ENCODE measurements around the gene JADE1. TPM values are rescaled to one million over a fixed set of nuclear protein-coding genes. Genes with fewer than 3 reads are reported as not detected.

Gene JADE1
- polyA plus RNA-seq, 2 of the 4 experiments (the other 2 are of a cell fraction) = 23.7 to 54.6 TPM

DNA sequence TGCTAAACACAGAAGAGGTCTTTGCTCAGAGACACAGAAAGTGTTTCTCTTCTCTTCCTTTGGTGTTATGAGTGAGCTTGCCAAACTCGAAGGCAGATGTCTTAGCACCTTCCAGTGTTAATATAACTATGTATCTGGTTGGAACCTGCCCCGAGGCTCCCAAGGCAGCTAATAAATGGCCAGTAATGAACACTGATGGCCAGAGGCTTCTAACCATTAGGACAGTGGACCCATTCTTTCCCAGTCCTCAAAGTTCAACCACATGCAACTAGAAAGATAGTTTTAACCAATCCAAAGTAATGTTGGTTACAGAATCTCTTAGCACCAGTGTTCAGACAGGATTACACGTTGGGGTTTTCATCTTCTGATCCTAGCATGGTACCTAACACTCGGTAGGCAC, 42.7 kb upstream of the JADE1 start:
- DNase-seq (ENCODE audit: low read depth in 1 of 2, low spot score in 1 of 2) (no peak), FAIRE-seq (no peak), ATAC-seq (no peak)
- CTCF ChIA-PET = no interaction called here
- Histone ChIP-seq H3K9me3 (no peaks in the 10 kb centered on the region), H3K4me2 (no peak overlapping the region), H3K4me3 (no peak overlapping the region), H3K27ac (no peak overlapping the region), H3K4me1 (no peaks in the 10 kb centered on the region)
- WGBS (ENCODE audit: missing lambda C conversion rate) = 65% methylated on average over 4 of the region's 4 CpGs
- TF ChIP-seq, protein P1, sequence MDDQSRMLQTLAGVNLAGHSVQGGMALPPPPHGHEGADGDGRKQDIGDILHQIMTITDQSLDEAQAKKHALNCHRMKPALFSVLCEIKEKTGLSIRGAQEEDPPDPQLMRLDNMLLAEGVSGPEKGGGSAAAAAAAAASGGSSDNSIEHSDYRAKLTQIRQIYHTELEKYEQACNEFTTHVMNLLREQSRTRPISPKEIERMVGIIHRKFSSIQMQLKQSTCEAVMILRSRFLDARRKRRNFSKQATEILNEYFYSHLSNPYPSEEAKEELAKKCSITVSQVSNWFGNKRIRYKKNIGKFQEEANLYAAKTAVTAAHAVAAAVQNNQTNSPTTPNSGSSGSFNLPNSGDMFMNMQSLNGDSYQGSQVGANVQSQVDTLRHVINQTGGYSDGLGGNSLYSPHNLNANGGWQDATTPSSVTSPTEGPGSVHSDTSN (IDR thresholded peaks at IDR 0.05) = no peak
- TF ChIP-seq CHD2 (IDR thresholded peaks at IDR 0.05; ENCODE audit: low read length, partially characterized antibody) (no peak), BHLHE40 (IDR thresholded peaks at IDR 0.05; ENCODE audit: low read depth, low read length) (no peak), ESRRA (IDR thresholded peaks at IDR 0.05; ENCODE audit: borderline replicate concordance, low read length) (no peak), CBX8 (IDR thresholded peaks at IDR 0.05) (no peak), RNF2 (IDR thresholded peaks at IDR 0.05; ENCODE audit: borderline replicate concordance, low read depth) (no peak), SMC3 (IDR thresholded peaks at IDR 0.05) (no peak), TFCP2L1 (CRISPR knock-in tag; IDR thresholded peaks at IDR 0.05) (no peak), POLR2A (IDR thresholded peaks at IDR 0.05; ENCODE audit: low read length) (no peak), PHF8 (IDR thresholded peaks at IDR 0.05; ENCODE audit: borderline replicate concordance, low read depth) (no peak), EHMT2 (IDR thresholded peaks at IDR 0.05; ENCODE audit: low read depth) (no peak), EHF (CRISPR knock-in tag; IDR thresholded peaks at IDR 0.05) (no peak), ATOH8 (CRISPR knock-in tag; IDR thresholded peaks at IDR 0.05; ENCODE audit: low read depth) (no peak), ZNF302 (CRISPR knock-in tag; IDR thresholded peaks at IDR 0.05) (no peak), NPAS2 (CRISPR knock-in tag; IDR thresholded peaks at IDR 0.05; ENCODE audit: borderline replicate concordance) (no peak), FOSL2 (IDR thresholded peaks at IDR 0.05) (no peak), FOSL2 (CRISPR knock-in tag; IDR thresholded peaks at IDR 0.05) (no peak), ZSCAN20 (CRISPR knock-in tag; IDR thresholded peaks at IDR 0.05) (no peak)
- POLR2A ChIA-PET = no interaction called here

- CTCF ChIA-PET = interaction anchor here (1.6 kb wide), 1 partner anchor 193 kb away, joined by 3 read pairs; no protein-coding TSS in a partner anchor
- TF ChIP-seq ESRRA (IDR thresholded peaks at IDR 0.05; ENCODE audit: borderline replicate concordance, low read length) (no peak), E2F6 (IDR thresholded peaks at IDR 0.05; ENCODE audit: borderline replicate concordance, low read depth) (no peak), FOSL2 (IDR thresholded peaks at IDR 0.05) (no peak), FOSL2 (CRISPR knock-in tag; IDR thresholded peaks at IDR 0.05) (no peak), RFX5 (IDR thresholded peaks at IDR 0.05) (no peak), HDAC2 (IDR thresholded peaks at IDR 0.05) (no peak), MAFK (IDR thresholded peaks at IDR 0.05; ENCODE audit: partially characterized antibody) (no peak), REST (IDR thresholded peaks at IDR 0.05) (no peak), NPAS2 (CRISPR knock-in tag; IDR thresholded peaks at IDR 0.05; ENCODE audit: borderline replicate concordance) (no peak), ZNF302 (CRISPR knock-in tag; IDR thresholded peaks at IDR 0.05) (no peak)
- TF ChIP-seq, protein P2, sequence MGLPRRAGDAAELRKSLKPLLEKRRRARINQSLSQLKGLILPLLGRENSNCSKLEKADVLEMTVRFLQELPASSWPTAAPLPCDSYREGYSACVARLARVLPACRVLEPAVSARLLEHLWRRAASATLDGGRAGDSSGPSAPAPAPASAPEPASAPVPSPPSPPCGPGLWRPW (IDR thresholded peaks at IDR 0.05) = no peak
- Histone ChIP-seq H3K4me2 (no peak overlapping the region), H3K27ac (peak overlapping the region in 1 of 2 experiments; percentile 53; a peak in 2 of 6 replicates), H3K4me3 (no peak overlapping the region), H3K4me1 (no peaks in the 10 kb centered on the region), H3K9me3 (no peaks in the 10 kb centered on the region)
- POLR2A ChIA-PET = no interaction called here
- ATAC-seq = 0 out of 6 replicates have a peak, but pooled peaks of 1 of the 2 experiments have one; percentile 25
- no peak for DNase-seq (ENCODE audit: low read depth in 1 of 2, low spot score in 1 of 2)
- no peak for FAIRE-seq
- WGBS (ENCODE audit: missing lambda C conversion rate) = 84% methylated on average over 7 of the region's 7 CpGs
Observed at GRCh38 chr4:128768373-128768996, 41.0 kb upstream of the JADE1 start.
